Left hindlimb (tissue), 1 donor: ENCODE data around the gene ZNF429.
"Not testable (repeated sequence)": the region's sequence is repeated elsewhere in the genome, so short reads cannot be mapped to it uniquely, and the experiment has no call there.

Experiments
- DNase-seq: peaks from one replicate; pipeline ENCODE4 v3.0.0-alpha.2; 2018

ZNF429 gene

DNA sequence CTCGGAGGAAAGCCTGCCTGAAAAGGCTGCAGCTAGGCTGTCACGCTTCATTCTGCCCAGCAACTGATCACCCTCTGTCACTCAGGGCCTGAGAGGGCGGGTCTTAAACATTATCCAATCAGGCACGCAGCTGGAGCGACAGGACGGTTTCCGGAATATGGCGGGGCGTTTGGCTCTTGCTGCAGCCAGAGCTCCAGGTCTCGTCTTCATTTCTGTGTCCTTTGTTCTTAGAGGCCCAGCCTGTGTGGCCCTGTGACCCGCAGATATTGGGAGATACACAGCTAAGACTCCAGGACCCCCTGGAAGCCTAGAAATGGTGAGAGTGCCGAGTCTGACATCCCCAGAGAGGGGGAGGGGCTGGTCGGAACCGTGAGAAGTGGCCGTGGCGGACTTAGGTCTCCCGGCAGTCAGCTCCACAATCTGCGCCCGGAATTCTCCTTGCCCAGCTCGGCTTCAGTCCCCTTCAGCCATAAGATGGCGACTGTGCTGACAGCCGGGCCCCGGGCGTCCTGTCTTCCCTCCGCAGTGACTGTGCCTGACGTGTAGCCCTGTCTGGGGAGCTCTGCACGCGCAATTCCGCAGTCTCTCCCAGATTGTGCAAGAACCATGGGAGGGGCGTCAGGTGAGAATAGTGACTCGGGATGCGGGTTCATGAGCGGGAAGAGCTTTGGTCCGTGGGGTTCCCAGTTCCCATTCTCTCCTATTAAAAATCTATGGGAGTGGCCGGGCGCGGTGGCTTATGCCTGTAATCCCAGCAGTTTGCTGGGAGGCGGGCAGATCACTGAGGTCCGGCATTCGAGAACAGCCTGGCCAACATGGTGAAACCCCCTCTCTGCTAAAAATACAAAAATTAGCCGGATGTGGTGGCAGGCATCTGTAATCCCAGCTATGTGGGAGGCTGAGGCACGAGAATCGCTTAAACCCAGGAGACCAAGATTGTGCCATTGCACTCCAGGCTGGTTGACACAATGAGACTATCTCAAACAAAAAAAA is at the start of gene ZNF429:
Gene ZNF429, plus strand, starts transcription at position 144 of the 993 bp plus-strand sequence. Its CDS starts 170 bp downstream, at position 314.
- peak; percentile 94 for DNase-seq

DNA sequence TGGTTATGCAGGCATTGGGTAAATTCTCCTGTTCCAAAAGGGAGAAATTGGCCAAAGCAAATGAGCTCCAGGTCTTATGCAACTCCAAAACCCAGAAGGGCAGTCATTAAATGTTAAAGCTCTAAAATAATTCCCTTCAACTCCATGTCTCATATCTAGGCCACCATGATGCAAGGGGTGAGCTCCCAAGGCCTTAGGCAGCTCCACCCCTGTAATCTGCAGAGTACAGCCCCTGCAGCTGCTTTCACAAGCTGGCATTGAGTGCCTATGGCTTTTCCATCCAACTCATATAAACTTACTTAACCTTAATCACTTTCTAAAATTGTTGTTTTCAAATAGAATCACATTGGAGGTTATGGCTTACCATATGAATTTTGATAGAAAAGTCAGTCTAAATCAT is 44.7 kb upstream of the ZNF429 start:
- no peak for DNase-seq

DNA sequence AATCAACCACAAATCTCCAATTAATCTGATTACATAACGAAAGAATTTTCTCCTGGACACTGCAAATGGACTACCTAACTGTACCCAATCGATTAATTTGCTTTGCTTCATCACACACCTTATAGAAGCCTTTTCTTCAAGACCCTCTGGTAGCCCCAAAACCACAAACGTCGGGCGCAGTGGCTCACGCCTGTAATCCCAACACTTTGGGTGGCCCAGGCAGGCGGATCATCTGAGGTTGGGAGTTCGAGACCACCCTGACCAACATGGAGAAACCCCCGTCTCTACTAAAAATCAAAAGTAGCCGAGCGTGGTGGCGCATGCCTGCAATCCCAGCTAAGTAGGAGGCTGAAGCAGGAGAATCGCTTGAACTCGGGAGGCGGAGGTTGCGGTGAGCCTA is 42.9 kb upstream of the ZNF429 start:
- DNase-seq: no peak

DNA sequence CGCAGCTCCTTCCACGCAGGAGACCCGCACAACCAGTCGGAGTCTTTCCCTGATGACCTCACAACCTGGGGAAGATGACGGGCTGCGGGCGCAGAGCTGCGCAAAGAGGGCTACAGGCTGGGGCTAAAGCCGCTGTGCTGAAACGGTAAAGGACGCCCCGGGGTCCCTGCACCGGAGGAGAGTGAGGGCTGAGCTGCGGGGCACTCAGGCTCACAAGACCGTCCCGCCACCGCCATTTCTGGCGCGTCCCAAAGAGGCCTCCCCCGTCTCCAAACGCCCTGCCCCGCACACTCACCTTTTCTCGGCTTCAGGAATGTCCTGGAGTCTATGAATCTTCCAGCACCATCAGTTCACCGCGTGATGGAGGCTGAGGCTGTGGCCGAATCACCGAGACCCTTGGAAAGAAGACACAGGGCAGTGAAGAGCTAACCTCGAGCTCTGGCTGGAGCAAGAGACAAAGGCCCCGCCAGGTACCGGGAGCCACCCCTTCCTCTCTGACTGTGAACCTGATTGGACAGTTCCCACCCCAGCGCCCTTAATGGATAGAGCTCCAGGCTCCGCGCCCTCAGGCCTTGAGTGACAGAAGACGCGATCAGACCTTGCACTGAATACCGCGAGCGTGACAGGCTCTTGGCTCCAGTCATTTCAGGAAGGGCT is 41.8 kb upstream of the ZNF429 start:
- peak; percentile 84 for DNase-seq

GRCh38 chr19:21466627-21467026 is 38.8 kb upstream of the ZNF429 start:
- no peak for DNase-seq

GRCh38 chr19:21468791-21469190 is 36.6 kb upstream of the ZNF429 start:
- DNase-seq: no peak

DNA sequence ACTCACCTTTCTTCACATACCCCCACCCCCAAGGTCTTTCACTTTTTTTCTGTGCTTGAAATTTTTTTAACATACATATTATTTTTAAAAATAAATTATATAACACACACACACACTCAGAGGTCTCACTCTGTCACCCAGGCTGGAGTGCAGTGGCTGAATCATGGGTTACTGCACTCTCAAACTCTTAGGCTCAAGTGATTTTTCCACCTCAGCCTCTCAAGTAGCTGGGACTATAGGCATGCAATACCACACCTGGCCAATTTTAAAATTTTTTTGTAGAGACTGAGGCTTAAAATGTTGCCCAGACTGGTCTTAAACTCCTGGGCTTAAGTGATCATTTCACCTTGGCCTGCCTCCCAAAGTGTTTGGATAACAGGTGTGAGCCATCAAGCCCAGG is 32.9 kb upstream of the ZNF429 start:
- DNase-seq: no peak

GRCh38 chr19:21474671-21475181 is 30.7 kb upstream of the ZNF429 start:
- DNase-seq: peak; percentile 92

GRCh38 chr19:21482361-21482760 is 23.0 kb upstream of the ZNF429 start:
- DNase-seq: not testable (repeated sequence)

GRCh38 chr19:21482863-21483276 is 22.5 kb upstream of the ZNF429 start:
- no peak for DNase-seq

DNA sequence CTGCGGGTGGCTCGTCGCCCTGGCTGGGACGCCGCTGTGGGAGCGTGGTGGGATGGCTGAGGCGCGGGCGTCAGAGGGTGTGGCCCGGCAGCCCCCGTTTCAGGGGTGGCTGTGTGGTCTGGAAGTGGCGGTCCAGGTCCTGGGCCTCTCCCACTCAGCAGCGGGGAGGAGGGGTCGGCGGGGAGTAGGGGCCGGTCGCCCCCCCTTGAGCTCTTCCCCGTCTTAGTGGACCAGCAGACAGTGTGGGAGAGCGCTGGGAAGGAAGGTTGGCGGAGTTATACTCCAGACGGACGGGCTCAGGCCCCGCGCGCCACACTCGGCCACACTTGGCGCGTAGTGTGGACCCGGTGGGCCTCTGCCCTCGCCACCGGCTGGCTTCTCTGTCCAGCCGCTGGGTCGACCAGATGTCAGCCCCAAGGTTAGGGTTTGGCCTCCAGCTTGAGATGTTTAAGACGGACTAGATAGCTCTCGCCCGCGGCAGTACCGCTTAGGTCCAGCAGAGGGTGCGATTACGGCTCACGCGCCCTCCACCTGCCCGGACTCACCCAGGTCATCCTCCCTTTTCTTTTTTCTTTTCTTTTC is 21.7 kb upstream of the ZNF429 start:
- no peak for DNase-seq

DNA sequence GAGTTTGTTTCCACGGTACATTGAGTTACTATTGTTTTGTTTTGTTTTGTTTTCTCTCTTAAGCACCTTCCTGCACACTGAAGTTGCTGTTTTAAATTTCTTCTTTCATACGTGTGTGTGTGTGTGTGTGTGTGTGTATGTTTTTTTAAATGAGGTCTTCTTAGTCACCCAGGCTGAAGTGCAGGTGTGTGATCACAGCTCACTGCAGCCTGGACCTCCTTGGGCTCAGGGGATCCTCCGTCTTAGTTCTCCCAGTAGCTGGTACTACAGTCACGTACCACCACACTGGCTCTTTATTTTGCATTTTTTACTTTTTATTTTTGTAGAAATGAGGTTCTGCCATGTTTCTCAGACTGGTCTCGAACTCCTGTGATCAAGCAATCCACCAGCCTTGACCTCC is 20.8 kb upstream of the ZNF429 start:
- DNase-seq: no peak

GRCh38 chr19:21485926-21486325 is 19.5 kb upstream of the ZNF429 start:
- no peak for DNase-seq

DNA sequence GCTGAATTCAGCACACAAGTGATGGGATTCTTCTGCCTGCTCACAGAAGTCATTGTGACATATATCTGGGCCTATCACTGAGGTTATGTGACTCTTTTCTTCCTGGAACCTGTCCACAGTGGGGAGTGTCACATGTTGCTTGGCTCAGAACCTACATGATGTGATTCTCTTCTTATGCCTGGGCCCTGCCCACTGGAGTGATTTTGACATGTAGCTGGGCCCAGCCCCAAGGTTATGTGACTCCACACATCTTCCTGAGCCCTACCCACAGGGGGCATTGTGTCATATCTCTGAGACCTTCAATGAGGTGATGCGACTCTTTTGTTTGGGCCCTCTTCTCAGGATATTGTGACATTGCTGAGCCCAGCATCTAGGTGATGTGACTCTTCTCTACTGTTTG is 17.4 kb upstream of the ZNF429 start:
- no peak for DNase-seq

GRCh38 chr19:21491146-21491545 is 14.3 kb upstream of the ZNF429 start:
- no peak for DNase-seq

- DNase-seq: no peak
Observed at GRCh38 chr19:21492947-21493906, 12.2 kb upstream of the ZNF429 start.

DNA sequence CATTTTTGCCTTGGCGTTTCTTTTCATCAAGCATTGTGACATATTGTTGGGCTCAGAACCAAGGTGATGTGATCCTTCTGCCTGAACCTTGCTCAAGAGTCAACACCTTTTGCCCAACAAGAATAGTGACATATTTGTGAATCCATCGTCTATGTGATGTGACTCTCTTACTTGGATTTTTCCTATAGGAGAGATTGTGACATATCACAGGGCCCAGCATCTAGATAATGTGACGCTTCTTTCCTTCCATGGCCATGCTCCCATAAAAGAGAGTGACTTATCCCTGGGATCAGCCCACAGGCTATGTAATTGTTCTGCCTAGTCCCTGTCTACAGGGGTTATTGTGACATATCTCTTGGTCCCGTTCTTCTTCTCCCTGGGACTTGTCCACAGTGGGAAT is 8.5 kb upstream of the ZNF429 start:
- DNase-seq: no peak

DNA sequence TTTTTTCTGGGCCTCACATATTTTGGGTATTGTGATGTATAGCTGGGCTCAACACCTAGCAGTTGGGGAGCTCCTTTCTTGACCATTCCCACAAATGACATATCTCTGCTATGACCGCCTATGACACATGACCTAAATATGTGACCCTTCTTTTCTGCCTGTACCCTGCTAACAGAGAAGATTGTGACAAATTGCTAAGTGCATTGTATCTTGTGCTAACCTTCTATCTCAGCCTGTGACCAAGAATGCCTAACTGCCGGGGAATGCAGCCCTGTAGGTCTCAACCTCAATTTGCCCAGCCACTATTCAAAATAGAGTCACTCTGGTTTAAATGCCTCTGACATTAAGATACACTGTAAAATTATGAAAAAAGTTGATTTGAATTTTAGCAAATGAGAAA is 6.8 kb upstream of the ZNF429 start:
- no peak for DNase-seq

DNA sequence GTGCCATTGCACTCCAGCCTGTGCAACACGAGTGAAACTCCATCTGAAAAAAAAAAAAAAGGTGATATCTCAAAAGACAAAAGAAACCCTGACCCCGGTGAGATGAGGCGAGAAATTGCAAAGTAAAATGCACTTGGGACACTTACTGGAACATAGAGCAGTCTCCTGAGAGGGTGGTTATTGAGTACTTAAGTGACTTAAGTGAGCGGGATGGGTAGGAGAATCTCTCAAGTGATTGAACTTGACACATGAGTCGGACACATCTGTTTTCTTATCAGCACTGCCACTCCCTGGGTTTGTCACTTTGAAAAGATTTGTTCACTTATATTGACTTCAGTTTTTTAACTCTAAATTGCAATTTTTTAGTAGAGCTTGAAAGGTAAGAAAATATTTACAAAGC is 2.8 kb downstream of the ZNF429 start:
- DNase-seq: no peak

DNA sequence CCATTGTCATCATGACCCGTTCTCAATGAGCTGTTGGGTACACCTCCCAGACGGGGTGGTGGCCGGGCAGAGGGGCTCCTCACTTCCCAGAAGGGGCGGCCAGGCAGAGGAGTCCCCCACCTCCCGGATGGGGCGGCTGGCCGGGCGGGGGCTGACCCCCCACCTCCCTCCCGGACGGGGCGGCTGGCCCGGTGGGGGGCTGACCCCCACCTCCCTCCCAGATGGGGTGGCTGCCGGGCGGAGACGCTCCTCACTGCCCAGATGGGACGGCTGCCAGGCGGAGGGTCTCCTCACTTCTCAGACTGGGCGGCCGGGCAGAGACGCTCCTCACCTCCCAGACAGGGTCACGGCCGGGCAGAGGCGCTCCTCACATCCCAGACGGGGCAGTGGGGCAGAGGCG is 5.7 kb downstream of the ZNF429 start:
- DNase-seq: not testable (repeated sequence)

GRCh38 chr19:21512609-21513008 is 7.2 kb downstream of the ZNF429 start:
- not testable (repeated sequence) for DNase-seq

DNA sequence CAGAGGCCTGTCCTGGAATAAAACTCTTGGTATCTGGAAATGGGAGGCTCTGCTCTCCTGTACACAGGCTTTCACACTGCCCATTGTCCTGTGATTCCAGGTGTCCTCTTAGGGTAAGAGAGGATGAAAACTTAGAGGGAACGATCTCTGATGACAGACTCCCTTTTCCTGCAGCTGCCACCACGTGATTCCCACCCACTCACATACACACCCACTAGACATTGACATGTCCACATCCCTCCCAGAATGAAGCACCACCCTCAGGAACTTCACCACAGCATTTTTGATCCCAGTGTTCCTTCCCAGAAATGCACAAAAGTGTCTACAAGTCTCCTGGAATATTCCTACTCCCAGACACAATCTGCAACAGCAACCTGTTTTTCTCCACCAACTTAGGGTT is 8.2 kb downstream of the ZNF429 start:
- no peak for DNase-seq
